GM13977 (cell line): ENCODE measurements around the gene FOXA1.

Experiments
- DNase-seq: peaks from one replicate; pipeline ENCODE4 v3.0.0; 2012; ENCODE audit warnings: low spot score
- CTCF ChIP-seq: IDR thresholded peaks from 2 replicates; pipeline ENCODE4 v1.5.1; 2012; ENCODE audit warnings: mild to moderate bottlenecking, control low read depth; ENCODE audit not compliant: insufficient read depth; ENCODE audit errors: extremely low read depth, missing control alignments
- in situ Hi-C: fragments of 300-500 bp; cut with MboI; formaldehyde crosslinking; loops from one replicate; pipeline ENCODE4 v1.12.0; 2022; ENCODE audit warnings: low sequenced_read_pairs, low pct_unique_long_range_greater_than_20kb, mixed read lengths, inconsistent platforms; ENCODE audit not compliant: unreplicated experiment

Gene FOXA1

GRCh38 chr14:37617864-37618365 lies 22.9 kb upstream of the FOXA1 start:
- TF ChIP-seq CTCF = no peak
- in situ Hi-C loops = no loop called here
- DNase-seq = no peak

GRCh38 chr14:37616853-37617252 lies 21.8 kb upstream of the FOXA1 start:
- DNase-seq = no peak
- no peak for TF ChIP-seq CTCF
- in situ Hi-C loops = no loop called here

GRCh38 chr14:37615582-37616289 lies 20.7 kb upstream of the FOXA1 start:
- TF ChIP-seq CTCF = no peak
- no peak for DNase-seq
- in situ Hi-C loops = no loop called here

GRCh38 chr14:37610945-37611523 lies 16.0 kb upstream of the FOXA1 start:
- no peak for TF ChIP-seq CTCF
- in situ Hi-C loops = no loop called here
- DNase-seq = no peak

GRCh38 chr14:37608649-37609048 lies 13.6 kb upstream of the FOXA1 start:
- no peak for TF ChIP-seq CTCF
- DNase-seq = no peak
- in situ Hi-C loops = no loop called here

- in situ Hi-C loops = no loop called here
- no peak for TF ChIP-seq CTCF
- DNase-seq = no peak
These were observed 11.6 kb upstream of the FOXA1 start for GRCh38 chr14:37606678-37607077.
